Glomerular visceral epithelial cell (primary cell): ENCODE measurements around the gene NAV2.

Experiments
- DNase-seq: peaks from one replicate; pipeline ENCODE4 v3.0.0-alpha.2; 2016; ENCODE audit errors: extremely low spot score

The NAV2 gene

GRCh38 chr11:20087118-20087521 is 374.5 kb downstream of the NAV2 start:
- DNase-seq, result peak; percentile 19

DNA sequence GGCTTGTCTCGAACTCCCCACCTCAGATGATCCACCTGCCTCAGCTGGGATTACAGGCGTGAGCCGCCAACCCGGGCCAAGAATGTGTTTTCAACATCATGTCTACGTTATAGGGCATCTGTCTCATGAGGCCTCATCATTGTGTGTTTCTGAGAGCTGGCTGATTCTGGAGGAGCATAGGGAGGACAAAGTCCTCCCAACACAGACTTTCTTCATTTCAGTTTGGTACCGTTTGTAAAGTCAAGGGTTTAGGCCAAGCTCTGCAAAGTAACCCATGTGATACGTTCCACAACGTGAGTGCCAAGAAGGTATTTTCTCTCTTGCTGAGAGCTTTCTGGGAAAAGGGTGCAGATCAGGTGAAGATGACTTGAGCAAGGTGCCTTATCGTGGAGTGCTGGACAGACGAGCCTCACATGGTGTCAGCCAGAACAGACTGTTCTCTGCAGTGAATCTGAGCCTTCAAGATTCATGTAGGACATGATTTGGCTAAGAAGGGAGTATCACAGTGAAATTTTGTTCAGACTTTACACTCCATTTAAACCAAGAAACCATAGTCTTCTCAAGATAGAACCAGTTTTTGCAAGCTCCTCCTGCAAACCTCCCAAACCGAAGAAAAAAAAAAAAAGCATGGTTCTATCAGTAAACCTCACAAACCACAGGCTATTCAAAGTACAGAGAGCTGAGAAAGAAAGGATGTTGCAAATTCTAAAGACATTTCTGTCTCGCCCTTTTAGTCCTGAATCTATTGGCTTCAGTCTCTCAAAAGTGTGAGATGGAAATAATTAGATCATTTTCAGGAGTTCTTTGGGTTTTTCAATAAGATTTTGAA is 376.0 kb downstream of the NAV2 start:
- DNase-seq, result no peak

DNA sequence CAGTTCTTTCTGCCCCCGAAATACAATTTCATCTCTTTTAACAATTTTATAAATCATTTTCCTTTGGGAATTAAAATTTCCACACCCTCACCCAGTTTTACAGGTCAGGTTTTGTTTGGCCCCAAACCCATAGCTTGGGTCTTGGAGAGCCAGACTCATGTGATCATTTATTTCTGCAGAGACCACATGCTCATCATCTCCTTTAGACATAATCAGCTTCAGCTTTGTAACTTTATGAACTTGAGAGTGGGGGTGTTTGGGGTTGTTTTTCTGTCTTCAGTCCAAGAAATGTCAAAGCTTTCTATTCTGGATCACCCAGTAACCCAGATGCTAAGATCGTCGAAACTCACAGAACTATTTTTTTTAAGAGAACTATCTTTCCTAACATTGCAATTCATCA is 376.7 kb downstream of the NAV2 start:
- DNase-seq, result no peak

- no peak for DNase-seq
Measured at GRCh38 chr11:20089796-20090653, 377.4 kb downstream of the NAV2 start.

DNA sequence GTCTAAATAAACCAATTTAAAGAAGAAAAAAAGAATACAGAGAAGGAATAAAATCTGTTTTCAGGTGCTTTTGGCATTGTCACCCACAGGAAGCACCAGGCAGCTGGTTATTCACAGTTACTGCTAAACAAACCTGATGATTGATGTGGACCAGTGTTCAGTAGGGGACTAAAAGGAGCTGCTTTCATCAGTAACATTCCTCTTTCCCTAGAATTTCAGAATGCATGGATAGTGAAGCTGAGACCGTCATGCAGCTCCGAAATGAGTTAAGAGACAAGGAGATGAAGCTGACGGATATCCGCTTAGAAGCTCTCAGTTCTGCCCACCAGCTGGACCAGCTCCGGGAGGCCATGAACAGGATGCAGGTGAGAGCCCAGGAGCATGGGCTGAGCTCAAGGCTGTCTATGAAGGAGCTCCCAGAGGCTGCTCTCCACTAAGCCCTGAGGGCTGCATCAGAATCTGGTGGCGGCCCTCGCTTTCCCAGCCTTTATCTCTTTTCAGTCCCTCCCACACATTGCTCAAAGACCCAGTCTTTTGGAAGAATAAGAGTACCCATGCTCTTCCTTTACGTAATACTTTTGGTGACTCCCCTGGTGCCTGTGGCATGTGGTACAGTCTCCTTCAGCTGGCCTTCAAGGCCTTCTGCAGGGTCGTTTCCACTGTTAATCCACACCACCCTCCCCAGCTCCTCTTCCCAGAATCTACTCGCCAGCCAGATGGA is 378.2 kb downstream of the NAV2 start:
- DNase-seq, result no peak

DNA sequence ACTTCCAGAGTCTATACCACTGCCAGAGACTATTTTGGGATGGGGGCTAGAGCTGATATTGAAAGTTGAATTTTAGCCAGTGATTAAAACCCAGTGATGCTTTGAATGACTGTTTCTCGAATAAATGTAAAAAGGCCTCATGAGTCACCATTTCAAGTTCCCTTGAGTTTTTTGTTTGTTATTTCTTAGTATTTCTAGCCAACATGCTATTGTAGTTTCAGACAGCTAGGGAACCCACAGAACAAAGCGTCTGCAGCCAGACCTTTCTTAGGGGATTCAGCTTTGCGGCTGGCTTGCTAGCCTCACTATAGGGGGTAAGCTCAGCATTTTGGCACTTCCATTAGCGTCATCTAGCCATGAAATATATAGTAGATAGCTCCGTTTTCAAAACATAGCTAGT is 381.1 kb downstream of the NAV2 start:
- no peak for DNase-seq

GRCh38 chr11:20095189-20095588 is 382.6 kb downstream of the NAV2 start:
- no peak for DNase-seq

- DNase-seq, result peak; percentile 79
Measured at GRCh38 chr11:20097319-20098221, 384.9 kb downstream of the NAV2 start.

GRCh38 chr11:20099527-20099926 is 386.9 kb downstream of the NAV2 start:
- DNase-seq, result no peak

DNA sequence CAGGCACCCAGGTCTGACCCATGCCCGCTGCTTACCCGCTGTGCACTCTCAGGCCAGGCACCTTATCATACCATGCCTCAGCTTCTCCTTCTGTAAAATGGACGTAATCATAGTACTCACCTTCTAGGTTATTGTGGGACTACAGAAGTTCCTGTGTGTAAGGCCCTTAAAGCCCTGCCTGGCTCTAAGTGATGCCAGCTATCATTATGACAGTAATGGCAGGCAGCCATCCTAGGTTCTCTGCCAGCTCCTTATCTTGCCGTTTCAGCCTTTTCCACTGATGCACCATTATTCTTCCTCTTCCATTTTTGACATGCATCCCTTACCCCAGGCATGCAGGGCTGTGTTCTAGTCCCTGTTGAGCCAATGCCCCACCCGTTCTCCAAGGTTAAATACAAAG is 389.8 kb downstream of the NAV2 start:
- no peak for DNase-seq

- DNase-seq, result no peak
Measured at GRCh38 chr11:20103281-20103680, 390.6 kb downstream of the NAV2 start.

DNA sequence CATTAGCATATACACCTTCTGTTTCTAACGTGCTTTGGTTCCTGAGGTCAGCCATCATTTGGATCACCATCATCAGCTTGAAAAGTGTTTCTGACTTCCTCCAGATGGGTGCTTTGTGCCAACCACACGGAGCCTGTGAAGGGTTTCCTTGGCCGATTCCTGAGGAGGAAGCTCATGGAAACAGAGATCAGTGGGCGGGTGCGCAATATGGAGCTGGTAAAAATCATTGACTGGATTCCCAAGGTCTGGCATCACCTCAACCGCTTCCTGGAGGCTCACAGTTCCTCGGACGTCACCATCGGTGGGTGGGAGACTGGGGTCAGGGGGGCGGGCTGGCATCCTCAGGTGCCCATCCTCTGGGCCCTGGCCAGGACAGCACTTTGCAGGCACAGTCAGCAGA is 392.8 kb downstream of the NAV2 start:
- no peak for DNase-seq

GRCh38 chr11:20109731-20110445 is 397.3 kb downstream of the NAV2 start:
- DNase-seq, result no peak

DNA sequence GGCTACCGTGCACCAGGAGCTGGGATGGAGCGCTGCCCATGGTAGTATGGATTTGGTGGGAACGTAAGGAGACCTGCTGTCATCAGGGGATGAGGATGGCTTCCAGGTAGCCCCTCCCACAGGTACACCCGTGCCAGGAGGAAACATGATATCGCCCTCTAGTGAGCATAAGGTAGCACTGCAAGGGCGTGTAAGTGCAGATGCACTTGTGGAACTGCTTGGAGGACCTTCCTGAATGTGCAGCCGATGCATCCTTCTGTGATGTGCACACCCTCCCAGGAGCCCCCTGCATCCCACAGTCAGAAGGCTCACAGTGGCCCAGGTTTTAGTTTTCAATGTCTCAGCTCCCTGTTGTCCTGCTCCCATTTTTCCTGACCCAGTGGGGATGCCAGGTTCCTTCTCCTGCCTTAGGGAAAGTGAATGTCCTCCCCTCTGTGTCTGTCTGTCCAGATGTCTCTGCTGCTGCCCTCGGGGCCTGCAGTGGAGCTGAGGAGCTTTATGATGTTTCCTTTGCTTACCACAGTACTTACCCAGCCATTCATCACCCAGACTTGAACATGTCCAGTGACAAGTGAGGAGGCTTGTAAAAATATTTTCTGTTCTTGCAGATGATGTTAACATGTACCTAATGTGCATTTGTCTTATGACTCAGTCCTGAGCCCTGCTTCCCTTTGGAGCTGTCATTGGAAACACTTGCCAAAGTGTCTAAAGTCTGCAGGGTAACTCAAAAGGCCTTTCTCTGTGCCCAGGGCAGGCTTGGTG is 398.5 kb downstream of the NAV2 start:
- peak; percentile 59 for DNase-seq

- no peak for DNase-seq
Measured at GRCh38 chr11:20111871-20112270, 399.2 kb downstream of the NAV2 start.

- DNase-seq, result peak; percentile 90
Measured at GRCh38 chr11:20112291-20113148, 399.9 kb downstream of the NAV2 start.

DNA sequence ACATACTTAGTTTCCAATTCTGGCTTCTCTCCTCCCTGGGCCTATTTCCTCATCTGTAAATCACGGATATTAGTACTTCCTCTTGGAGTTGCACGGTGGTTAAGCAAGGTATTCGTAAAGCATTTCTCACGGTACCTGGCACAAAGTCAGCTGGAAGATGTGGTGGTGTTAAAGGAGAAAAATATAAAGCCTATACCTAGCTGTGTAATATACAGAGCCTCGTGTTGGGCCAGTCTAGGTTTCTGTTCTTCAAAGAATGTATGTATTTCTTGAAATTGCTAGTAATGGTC is 400.5 kb downstream of the NAV2 start:
- peak; percentile 83 for DNase-seq

- no peak for DNase-seq
Measured at GRCh38 chr11:20114588-20114987, 402.0 kb downstream of the NAV2 start.

DNA sequence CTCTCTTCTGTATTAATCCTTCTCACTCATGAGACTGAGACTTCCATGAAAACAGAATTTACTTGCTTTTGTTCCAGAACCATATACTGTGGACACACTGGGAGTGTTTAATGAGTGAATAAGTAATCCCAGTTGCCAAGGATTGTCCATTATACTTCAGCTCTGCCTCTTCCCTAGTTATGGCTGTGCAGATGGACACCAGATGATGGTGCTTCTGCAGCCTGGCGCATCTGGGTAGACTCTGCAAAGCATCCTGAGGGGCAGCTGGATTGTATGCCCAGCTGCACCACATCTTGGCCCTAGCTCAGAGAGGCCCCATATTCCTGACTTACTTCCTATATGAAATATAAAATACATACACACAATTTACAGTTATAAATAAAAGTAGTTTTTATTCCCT is 404.2 kb downstream of the NAV2 start:
- DNase-seq, result no peak
